K562 treated with DMSO at 1 percent for 48 hours (cell line): Measurements from ENCODE around the gene SPANXB1. TPM values are rescaled to one million over a fixed set of nuclear protein-coding genes. Genes with fewer than 3 reads are reported as not detected.

Experiments
- total RNA-seq: library from RNA; unstranded; fragments of 300-600 nt; gene quantifications from 2 replicates; pipeline ENCODE4 v1.2.3, GENCODE V29; 2022; ENCODE audit warnings: low replicate concordance; ENCODE audit errors: extremely low read depth

Gene SPANXB1
- not detected in 2 replicates for total RNA-seq

GRCh38 chrX:141002568-141002967, at the start of gene SPANXB1:
SPANXB1 (plus strand) TSS chrX:141002594; CDS start chrX:141002694, 100 bp downstream.

Other genes with a start within 250 kb of the SPANXB1 start
- not detected in 2 replicates for gene LDOC1, start 174.5 kb downstream of the SPANXB1 start, total RNA-seq
- gene SPANXC, start 239.9 kb downstream of the SPANXB1 start, total RNA-seq: not detected in 2 replicates